NB4 (cell line): ENCODE measurements around the gene RNF39.
A peak's percentile ranks its signal among the peaks of the same experiment; 100 is the strongest.

Experiments
- DNase-seq: peaks from one replicate; pipeline ENCODE4 v3.0.0; 2010; ENCODE audit warnings: low read depth
- H3K4me3 ChIP-seq: one replicate; pipeline ENCODE4 v1.5.1; 2011; ENCODE audit warnings: mild to moderate bottlenecking, low read depth, low read length, moderate library complexity
- MYC ChIP-seq: IDR thresholded peaks from 2 replicates; pipeline ENCODE4 v1.6.1; 2011; ENCODE audit warnings: low read depth, low read length
- POLR2A ChIP-seq: IDR thresholded peaks from 2 replicates; pipeline ENCODE4 v1.6.1; 2011; ENCODE audit warnings: mild to moderate bottlenecking; ENCODE audit not compliant: insufficient read length; ENCODE audit errors: extremely low read depth
- TF ChIP-seq, protein P1 (sequence below): IDR thresholded peaks from one replicate; pipeline ENCODE4 v1.5.1; 2012; ENCODE audit warnings: low read depth, low read length
- TF ChIP-seq, protein P2 (sequence below): IDR thresholded peaks from 2 replicates; pipeline ENCODE4 v1.6.1; 2011; ENCODE audit warnings: low read depth, low read length

Gene RNF39

DNA sequence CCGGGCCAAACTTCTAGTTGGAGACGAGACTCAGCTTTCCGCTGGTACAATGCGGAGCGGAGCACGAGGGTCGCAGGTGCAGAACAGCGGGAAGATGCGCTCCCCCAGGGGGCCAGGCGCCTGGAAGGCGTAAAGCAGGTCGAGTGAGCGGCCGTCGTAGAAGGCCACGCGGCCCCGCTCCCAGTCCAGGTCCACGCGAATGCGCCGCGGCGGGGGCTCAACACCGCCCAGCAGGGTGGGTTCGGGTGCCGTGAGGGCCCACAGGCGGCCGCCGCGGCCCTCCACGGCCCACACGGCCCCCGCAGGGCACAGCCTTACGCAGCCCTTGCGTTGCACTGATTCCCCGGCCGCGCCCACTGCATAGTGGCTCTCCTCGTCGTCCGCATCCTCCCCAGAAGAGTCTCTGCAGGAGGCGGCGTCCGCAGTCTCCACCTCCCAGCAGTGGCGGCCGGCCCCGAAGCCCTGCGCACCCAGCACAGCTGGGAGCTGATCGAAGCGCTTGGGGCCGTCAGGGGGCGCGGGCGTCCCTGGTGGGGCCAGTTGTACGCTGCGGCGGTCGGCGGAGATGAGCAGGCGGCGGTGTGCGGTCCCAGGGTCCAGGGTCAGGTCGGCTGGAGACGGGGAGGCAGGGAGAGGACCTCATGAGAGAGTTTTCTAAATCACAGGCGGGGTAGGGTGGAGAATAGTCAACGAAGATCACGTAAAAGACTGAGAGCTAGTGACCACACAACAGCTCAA, 4.3 kb downstream of the RNF39 start:
- TF ChIP-seq, protein P1, sequence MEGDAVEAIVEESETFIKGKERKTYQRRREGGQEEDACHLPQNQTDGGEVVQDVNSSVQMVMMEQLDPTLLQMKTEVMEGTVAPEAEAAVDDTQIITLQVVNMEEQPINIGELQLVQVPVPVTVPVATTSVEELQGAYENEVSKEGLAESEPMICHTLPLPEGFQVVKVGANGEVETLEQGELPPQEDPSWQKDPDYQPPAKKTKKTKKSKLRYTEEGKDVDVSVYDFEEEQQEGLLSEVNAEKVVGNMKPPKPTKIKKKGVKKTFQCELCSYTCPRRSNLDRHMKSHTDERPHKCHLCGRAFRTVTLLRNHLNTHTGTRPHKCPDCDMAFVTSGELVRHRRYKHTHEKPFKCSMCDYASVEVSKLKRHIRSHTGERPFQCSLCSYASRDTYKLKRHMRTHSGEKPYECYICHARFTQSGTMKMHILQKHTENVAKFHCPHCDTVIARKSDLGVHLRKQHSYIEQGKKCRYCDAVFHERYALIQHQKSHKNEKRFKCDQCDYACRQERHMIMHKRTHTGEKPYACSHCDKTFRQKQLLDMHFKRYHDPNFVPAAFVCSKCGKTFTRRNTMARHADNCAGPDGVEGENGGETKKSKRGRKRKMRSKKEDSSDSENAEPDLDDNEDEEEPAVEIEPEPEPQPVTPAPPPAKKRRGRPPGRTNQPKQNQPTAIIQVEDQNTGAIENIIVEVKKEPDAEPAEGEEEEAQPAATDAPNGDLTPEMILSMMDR: no peak
- TF ChIP-seq POLR2A (no peak), MYC (no peak)
- TF ChIP-seq, protein P2, sequence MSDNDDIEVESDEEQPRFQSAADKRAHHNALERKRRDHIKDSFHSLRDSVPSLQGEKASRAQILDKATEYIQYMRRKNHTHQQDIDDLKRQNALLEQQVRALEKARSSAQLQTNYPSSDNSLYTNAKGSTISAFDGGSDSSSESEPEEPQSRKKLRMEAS: no peak
- no peak for DNase-seq
- no peak overlapping the region for H3K4me3 ChIP-seq

DNA sequence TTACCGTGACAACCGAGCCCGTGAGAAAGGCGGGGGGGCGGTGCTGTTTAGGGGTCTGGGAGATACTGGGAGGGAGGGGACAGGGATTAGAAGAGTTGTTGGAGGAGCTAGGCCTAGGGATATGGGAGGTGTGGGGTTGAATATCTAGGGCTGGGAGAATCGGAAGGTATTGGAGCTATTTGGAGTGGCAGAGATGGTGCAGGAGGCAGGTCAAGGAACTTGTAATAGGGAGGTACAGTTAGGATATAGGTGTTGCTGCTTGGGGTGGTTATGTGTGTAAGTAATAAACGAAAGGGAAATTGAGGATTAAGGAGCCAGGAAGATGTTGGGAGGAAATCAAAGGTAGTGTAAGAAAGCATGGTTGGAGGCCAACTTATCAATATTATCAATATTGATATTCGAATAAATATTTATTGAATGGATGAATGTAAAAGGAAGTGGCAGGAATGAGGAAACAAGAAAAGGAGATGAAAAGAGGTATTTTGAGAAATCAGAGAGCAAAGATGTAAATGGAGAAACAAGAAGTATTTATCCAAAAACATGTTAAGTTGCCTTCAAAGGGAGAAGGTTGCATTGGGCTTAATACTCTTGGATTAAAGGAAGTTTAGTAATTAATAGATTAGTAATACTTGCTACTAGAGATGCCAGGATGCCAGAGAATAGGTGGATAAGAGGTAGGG, 8.0 kb downstream of the RNF39 start:
- TF ChIP-seq, protein P2: no peak
- TF ChIP-seq MYC: no peak
- TF ChIP-seq, protein P1: no peak
- TF ChIP-seq POLR2A: no peak
- H3K4me3 ChIP-seq: peak overlapping the region; percentile 98
- DNase-seq: no peak

DNA sequence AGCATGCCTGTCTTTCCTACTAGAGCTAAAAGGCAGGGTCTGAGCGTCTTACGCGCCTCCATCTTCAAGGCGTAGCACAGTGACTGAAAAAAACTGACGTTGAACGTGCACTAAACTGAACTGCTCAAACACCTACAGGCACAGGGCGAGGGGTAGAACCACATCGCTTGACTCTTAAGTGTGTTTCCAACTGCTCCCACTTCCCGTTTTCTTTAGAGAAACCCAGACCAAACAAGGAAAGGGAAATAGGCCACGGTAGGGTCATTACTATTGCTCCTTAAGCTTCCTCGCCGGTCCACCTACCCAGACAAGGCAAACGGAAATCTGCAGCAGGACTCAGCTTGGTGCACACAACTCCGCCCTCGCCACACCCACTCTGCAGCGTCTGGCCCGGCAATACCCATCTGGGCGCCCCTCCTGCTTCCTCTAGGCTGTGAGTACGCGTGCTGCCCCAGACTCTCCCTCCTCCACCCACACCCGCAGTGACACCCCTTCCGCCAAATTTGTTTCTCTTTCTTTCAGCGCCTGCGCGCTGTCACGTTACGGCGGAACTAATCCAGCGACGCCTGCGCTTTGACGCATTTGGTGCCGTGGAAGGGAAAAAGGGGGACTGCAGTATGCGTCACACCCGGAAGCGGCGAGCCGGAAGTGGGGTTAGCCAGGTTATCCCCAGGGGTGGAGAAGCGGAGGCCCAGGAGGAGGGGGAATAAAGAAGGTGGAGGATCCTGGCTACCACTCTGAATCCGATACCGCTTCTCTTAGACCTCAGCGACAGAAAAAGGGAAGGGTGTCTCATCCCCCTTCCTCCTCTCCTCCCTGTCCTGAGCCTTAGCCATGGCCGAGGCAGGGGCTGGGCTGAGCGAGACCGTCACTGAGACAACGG, 8.8 kb downstream of the RNF39 start, which contains the start of gene PPP1R11:
Gene PPP1R11, plus strand, starts transcription at position 622 of the 883 bp plus-strand sequence. Its CDS starts 213 bp downstream, at position 835.
- peak; percentile 92 for TF ChIP-seq POLR2A
- peak; percentile 81 for TF ChIP-seq MYC
- TF ChIP-seq, protein P1: no peak
- TF ChIP-seq, protein P2: peak; percentile 80
- peak; percentile 100 for DNase-seq
- peak within 1 kb of the TSS; percentile 98 for H3K4me3 ChIP-seq

DNA sequence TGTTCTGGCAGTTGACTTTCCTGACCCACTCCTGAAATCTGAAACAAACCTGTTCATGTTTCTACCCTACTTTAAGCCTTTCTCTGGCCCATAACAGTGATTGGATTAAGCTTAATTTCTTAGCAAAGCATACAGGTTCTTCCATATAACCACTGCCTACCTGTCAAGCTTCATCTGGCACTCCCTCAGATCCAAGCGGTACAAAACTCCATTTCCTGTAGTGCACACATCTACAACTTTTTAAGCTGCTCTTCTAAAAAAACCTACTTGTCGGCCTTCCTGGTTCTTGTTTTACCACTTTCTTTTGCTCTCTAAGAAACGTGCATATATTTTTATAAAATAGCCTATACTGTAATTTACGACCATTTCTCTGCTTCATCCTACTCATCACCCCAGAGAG, 9.5 kb downstream of the RNF39 start:
- TF ChIP-seq POLR2A (no peak), MYC (no peak)
- TF ChIP-seq, protein P1: no peak
- TF ChIP-seq, protein P2: no peak
- peak overlapping the region; percentile 66 for H3K4me3 ChIP-seq
- DNase-seq: no peak

DNA sequence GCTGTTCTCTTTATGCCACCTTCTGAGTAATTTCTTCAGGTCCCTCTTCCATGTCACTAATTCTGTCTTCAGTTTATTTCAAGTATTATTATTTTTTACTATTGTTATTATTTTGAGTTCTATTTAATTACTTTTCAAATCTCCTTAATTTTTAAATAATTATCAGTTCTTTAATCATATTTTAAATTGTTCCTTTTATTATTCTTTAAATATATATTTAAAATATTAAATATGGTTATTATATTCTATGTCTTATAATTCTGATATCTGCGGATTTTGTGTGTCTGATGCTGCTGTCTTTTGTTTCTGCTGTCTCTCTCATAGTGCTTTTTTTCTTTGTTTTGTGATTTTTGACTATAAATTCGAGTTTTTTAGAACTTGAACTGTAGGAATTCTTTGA, 12.3 kb downstream of the RNF39 start:
- TF ChIP-seq POLR2A: no peak
- no peak for TF ChIP-seq MYC
- TF ChIP-seq, protein P1: no peak
- TF ChIP-seq, protein P2: no peak
- peak overlapping the region; percentile 35 for H3K4me3 ChIP-seq
- DNase-seq: no peak
